ENCODE data around the gene CSNK2A1. TPM values are rescaled to one million over a fixed set of nuclear protein-coding genes. Genes with fewer than 3 reads are reported as not detected.

CSNK2A1 gene
- 70.4 and 103 TPM in 2 replicates for total RNA-seq (ENCODE audit: low replicate concordance)

GRCh38 chr20:543369-544152 lies at the start of gene CSNK2A1:
Gene CSNK2A1, minus strand, starts transcription at chr20:543790. Its CDS starts 35,239 bp downstream, at chr20:508551.

GRCh38 chr20:462199-462991 lies 81.2 kb downstream of the CSNK2A1 start, which contains the start of gene TBC1D20:
Gene TBC1D20, minus strand, starts transcription at chr20:462533. Its CDS starts 128 bp downstream, at chr20:462405.

Other genes starting within 250 kb of the CSNK2A1 start
- 8.3 and 15.0 TPM in 2 replicates for gene ZCCHC3, start 246.2 kb downstream of the CSNK2A1 start, total RNA-seq (ENCODE audit: low replicate concordance)
- gene SOX12, start 218.2 kb downstream of the CSNK2A1 start, total RNA-seq (ENCODE audit: low replicate concordance), result 2.1 and 2.8 TPM in 2 replicates
- 15.6 and 17.5 TPM in 2 replicates for gene NRSN2, start 196.7 kb downstream of the CSNK2A1 start, total RNA-seq (ENCODE audit: low replicate concordance)
- gene TRIB3, start 163.0 kb downstream of the CSNK2A1 start, total RNA-seq (ENCODE audit: low replicate concordance), result 40.0 and 42.1 TPM in 2 replicates
- gene RBCK1, start 135.5 kb downstream of the CSNK2A1 start, total RNA-seq (ENCODE audit: low replicate concordance), result 59.2 and 70.3 TPM in 2 replicates
- gene TBC1D20, start 81.3 kb downstream of the CSNK2A1 start, total RNA-seq (ENCODE audit: low replicate concordance), result 25.7 and 45.3 TPM in 2 replicates
- gene TCF15, start 66.5 kb upstream of the CSNK2A1 start, total RNA-seq (ENCODE audit: low replicate concordance), result 0.12 TPM in 1 of 2 replicates, not detected in the other
- gene SRXN1, start 109.4 kb upstream of the CSNK2A1 start, total RNA-seq (ENCODE audit: low replicate concordance), result 21.2 and 43.9 TPM in 2 replicates
- not detected in 2 replicates for gene SCRT2, start 132.0 kb upstream of the CSNK2A1 start, total RNA-seq (ENCODE audit: low replicate concordance)
- not detected in 2 replicates for gene SLC52A3, start 224.7 kb upstream of the CSNK2A1 start, total RNA-seq (ENCODE audit: low replicate concordance)